ENCODE data around the gene KCND3. TPM values are rescaled to one million over a fixed set of nuclear protein-coding genes. Genes with fewer than 3 reads are reported as not detected.

The KCND3 gene
- total RNA-seq, 4 donors from 2014 or later, result 6.9 to 11.7 (median 9.5) TPM

- ATAC-seq (ENCODE audit: low FRiP score), result no peak
- DNase-seq (ENCODE audit: low spot score), result no peak
- TF ChIP-seq, protein P1, sequence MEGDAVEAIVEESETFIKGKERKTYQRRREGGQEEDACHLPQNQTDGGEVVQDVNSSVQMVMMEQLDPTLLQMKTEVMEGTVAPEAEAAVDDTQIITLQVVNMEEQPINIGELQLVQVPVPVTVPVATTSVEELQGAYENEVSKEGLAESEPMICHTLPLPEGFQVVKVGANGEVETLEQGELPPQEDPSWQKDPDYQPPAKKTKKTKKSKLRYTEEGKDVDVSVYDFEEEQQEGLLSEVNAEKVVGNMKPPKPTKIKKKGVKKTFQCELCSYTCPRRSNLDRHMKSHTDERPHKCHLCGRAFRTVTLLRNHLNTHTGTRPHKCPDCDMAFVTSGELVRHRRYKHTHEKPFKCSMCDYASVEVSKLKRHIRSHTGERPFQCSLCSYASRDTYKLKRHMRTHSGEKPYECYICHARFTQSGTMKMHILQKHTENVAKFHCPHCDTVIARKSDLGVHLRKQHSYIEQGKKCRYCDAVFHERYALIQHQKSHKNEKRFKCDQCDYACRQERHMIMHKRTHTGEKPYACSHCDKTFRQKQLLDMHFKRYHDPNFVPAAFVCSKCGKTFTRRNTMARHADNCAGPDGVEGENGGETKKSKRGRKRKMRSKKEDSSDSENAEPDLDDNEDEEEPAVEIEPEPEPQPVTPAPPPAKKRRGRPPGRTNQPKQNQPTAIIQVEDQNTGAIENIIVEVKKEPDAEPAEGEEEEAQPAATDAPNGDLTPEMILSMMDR (IDR thresholded peaks at IDR 0.05), result no peak
Observed at GRCh38 chr1:111857194-111857651, 132.2 kb downstream of the KCND3 start.

DNA sequence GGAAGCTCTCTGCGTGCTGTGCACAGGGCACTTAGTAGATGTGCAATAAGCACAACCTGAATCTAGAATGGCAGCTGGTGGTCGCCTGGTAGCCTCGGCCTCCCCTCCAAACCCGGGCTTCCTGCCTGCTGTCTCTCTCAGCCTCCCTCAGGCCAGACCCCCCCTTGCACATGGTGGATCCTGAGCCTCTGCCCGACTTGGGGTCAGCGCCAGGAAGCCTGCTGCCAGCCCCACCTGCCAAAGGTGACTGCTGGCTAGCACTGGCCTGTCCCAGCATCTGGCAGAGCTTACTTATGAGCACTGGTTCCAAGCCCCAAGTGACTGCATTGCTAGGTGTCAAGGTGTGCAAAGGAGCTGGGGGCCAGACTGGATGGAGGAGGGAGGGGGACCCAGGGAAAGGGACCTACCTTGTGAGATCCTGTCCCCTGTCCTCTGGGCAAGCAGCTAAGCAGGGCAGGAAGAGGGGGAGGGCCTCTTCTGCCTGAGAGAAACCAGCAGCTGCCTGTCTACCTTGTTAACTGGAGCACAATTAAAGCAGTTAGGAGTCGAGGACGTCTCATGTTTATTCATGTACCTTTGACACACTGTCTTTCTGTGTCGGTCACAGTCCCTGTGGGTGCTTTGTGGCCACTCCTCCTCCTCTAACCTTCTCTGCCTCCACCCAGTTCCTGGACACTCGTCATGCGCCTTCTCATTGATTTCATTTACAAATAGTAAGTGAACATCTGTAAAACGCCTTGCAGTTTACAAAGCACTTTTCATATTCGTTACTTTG, 132.9 kb downstream of the KCND3 start:
- ATAC-seq (ENCODE audit: low FRiP score), result no peak
- DNase-seq (ENCODE audit: low spot score), result no peak
- TF ChIP-seq, protein P1 (IDR thresholded peaks at IDR 0.05), result no peak

DNA sequence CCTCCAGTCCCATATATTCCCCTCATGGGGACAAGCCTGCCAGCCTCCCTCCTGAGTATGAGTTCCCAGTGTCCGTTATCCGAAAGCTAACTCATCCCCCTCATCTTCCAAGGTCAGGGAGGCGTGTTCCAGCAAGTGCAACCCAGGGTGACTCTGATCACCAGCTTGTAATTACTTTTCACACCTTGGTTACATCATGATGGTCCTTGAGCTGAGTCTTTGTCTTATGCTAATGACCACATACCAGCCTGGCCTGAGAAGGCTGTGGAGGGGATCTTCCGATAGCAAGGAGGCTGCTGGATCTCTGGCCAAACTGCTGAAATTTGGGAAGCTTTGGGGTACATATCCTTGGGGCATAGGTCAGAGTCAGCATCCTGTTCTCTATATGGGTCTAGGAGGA, 134.2 kb downstream of the KCND3 start:
- TF ChIP-seq, protein P1 (IDR thresholded peaks at IDR 0.05), result no peak
- ATAC-seq (ENCODE audit: low FRiP score) (no peak), DNase-seq (ENCODE audit: low spot score) (no peak)

GRCh38 chr1:111852261-111852721, 137.2 kb downstream of the KCND3 start:
- ATAC-seq (ENCODE audit: low FRiP score) (no peak), DNase-seq (ENCODE audit: low spot score) (no peak)
- TF ChIP-seq, protein P1 (IDR thresholded peaks at IDR 0.05), result no peak

DNA sequence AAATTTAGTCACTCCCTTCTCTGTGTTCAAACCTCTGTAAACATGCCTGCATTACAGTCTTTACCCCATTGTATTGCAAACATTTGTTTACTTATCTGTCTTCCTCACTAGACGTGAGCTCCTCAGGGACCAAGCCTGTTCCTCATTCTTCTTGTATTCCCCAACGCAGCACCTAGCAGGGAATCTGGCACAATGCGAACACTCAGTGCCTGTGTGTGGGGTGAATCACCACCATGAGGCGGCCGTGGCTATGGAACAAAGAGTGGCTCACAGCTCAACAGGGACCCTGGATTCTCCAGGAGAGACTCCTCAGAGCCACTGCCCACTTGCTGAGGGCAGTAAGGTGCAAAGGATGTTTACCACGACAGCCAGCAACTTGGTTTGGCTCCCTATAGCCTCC, 137.9 kb downstream of the KCND3 start:
- TF ChIP-seq, protein P1 (IDR thresholded peaks at IDR 0.05), result no peak
- ATAC-seq (ENCODE audit: low FRiP score) (no peak), DNase-seq (ENCODE audit: low spot score) (no peak)

GRCh38 chr1:111850109-111850508, 139.4 kb downstream of the KCND3 start:
- DNase-seq (ENCODE audit: low spot score), result no peak
- ATAC-seq (ENCODE audit: low FRiP score), result no peak
- TF ChIP-seq, protein P1 (IDR thresholded peaks at IDR 0.05), result no peak

All from omental fat pad (tissue), 4 donors.